HepG2 (cell line): ENCODE results near the gene DHRS13. TPM values are rescaled to one million over a fixed set of nuclear protein-coding genes. Genes with fewer than 3 reads are reported as not detected.

Experiments
- ATAC-seq: fragments of 200-7000 bp; cut with Tn5 transposase; 3 replicates; pipeline ENCODE4 v1.9.1; 2020; ENCODE audit warnings: mild to moderate bottlenecking, moderate library complexity
- BruUV-seq: library from RNA; stranded (reverse); fragments of 400-500 nt; replicated peaks from 2 replicates; lab custom pipeline; 2021; lab: Mats Ljungman, UMichigan
- CTCF ChIA-PET: fragments of 300-600 bp; formaldehyde crosslinking; extraction: SDS; loops from one replicate; lab custom pipeline; 2021; ENCODE audit warnings: low total read pairs, inconsistent platforms, low intra/inter-chr PET ratio; lab: Yijun Ruan, JAX
- POLR2A ChIA-PET: fragments of 350-600 bp; sonication (Branson Sonifier 250); formaldehyde crosslinking; loops from one replicate; lab custom pipeline; 2020; ENCODE audit warnings: antibody characterized with exemption, inconsistent platforms; lab: Yijun Ruan, JAX
- DNase-seq: peaks from one replicate; pipeline ENCODE4 v3.0.0-alpha.2; 2015; ENCODE audit warnings: low spot score
- FAIRE-seq: peaks from 3 replicates; lab custom pipeline; 2011; peaks lifted over from hg19 to GRCh38; lab: Jason Lieb, UNC
- H2AFZ ChIP-seq: one replicate; pipeline ENCODE4 v1.6.1; 2011; ENCODE audit warnings: low read length, inconsistent platforms
- H3K27ac ChIP-seq: fragments of 300-600 bp; 3 replicates; pipeline ENCODE4 v1.8.0; 2011; ENCODE audit warnings: mixed run types, mild to moderate bottlenecking, mixed read lengths, low read length, inconsistent platforms; ENCODE audit not compliant: insufficient read depth; ENCODE audit errors: extremely low read length
- H3K27me3 ChIP-seq, 2 experiments: fragments of 200-600 bp in 1 of 2; 2 replicates in 1 of 2; 3 replicates in 1 of 2; pipeline versions ENCODE4 v1.6.0 to v1.8.0; 2011; ENCODE audit warnings: low read length in 2 of 2, mild to moderate bottlenecking in 2 of 2, moderate library complexity in 2 of 2, inconsistent platforms in 1 of 2; ENCODE audit not compliant: insufficient read depth in 2 of 2, control insufficient read depth in 1 of 2
- H3K36me3 ChIP-seq, 2 experiments: fragments of 200-600 bp in 1 of 2; replicated peaks in 1 of 2; 2 replicates in 1 of 2; 3 replicates in 1 of 2; pipeline versions ENCODE4 v1.5.1 to v1.8.0; 2011; ENCODE audit warnings: low read length in 2 of 2, inconsistent platforms in 1 of 2; ENCODE audit not compliant: insufficient read depth in 2 of 2, control insufficient read depth in 1 of 2
- H3K4me1 ChIP-seq: 2 replicates; pipeline ENCODE4 v1.5.1; 2012; ENCODE audit warnings: low read length, inconsistent platforms; ENCODE audit not compliant: insufficient read depth
- H3K4me2 ChIP-seq: 2 replicates; pipeline ENCODE4 v1.6.0; 2011; ENCODE audit warnings: low read depth, low read length, inconsistent platforms
- H3K4me3 ChIP-seq, 3 experiments: fragments of 200-600 bp in 1 of 3; sonication (generic), shearing (Covaris generic) in 1 of 3; replicated peaks in 1 of 3; 2 replicates each; pipeline ENCODE4 v1.5.1; 2011 to 2016; ENCODE audit warnings: low read length in 3 of 3, inconsistent platforms in 2 of 3, low read depth in 2 of 3, mild to moderate bottlenecking in 2 of 3, control low read depth in 1 of 3, mixed read lengths in 1 of 3; ENCODE audit not compliant: insufficient read depth in 1 of 3
- H3K79me2 ChIP-seq: one replicate; pipeline ENCODE4 v1.6.1; 2011; ENCODE audit warnings: low read length, inconsistent platforms; ENCODE audit not compliant: insufficient read depth
- H3K9ac ChIP-seq: 2 replicates; pipeline ENCODE4 v1.6.0; 2011; ENCODE audit warnings: mild to moderate bottlenecking, low read depth, low read length, inconsistent platforms; ENCODE audit not compliant: insufficient read depth
- H3K9me3 ChIP-seq: 2 replicates; pipeline ENCODE4 v1.5.1; 2012; ENCODE audit warnings: mild to moderate bottlenecking, low read length
- H4K20me1 ChIP-seq: 2 replicates; pipeline ENCODE4 v1.6.0; 2011; ENCODE audit warnings: inconsistent platforms, mild to moderate bottlenecking, low read length, moderate library complexity; ENCODE audit not compliant: insufficient read depth
- BRCA1 ChIP-seq: sonication (generic); formaldehyde crosslinking; IDR thresholded peaks from 2 replicates; pipeline ENCODE4 v1.4.0; 2020; ENCODE audit warnings: missing genetic modification reagents
- CHCHD3 ChIP-seq: sonication (generic); formaldehyde crosslinking; IDR thresholded peaks from 2 replicates; pipeline ENCODE4 v1.8.0; 2022; ENCODE audit warnings: mild to moderate bottlenecking, missing genetic modification reagents, moderate library complexity
- ZNF615 ChIP-seq: sonication (generic); formaldehyde crosslinking; IDR thresholded peaks from 2 replicates; pipeline ENCODE4 v1.5.0; 2020; ENCODE audit warnings: mild to moderate bottlenecking, missing genetic modification reagents, borderline replicate concordance
- ZNF839 ChIP-seq: sonication (generic); formaldehyde crosslinking; IDR thresholded peaks from 2 replicates; pipeline ENCODE4 v1.4.0; 2020; ENCODE audit warnings: missing genetic modification reagents, mild to moderate bottlenecking, borderline replicate concordance
- ZNF879 ChIP-seq: sonication (generic); formaldehyde crosslinking; IDR thresholded peaks from 2 replicates; pipeline ENCODE4 v1.8.1; 2023; ENCODE audit warnings: missing genetic modification reagents
- whole genome bisulfite sequencing: methylation state at CpG from one replicate; pipeline ENCODE4 v1.1.6; 2017; ENCODE audit warnings: low lambda C conversion rate; 5-methylcytosine and 5-hydroxymethylcytosine counted together
- in situ Hi-C: cut with HindIII; loops from 2 replicates; pipeline ENCODE4 v1.10.0; 2017; ENCODE audit warnings: low pct_unique_long_range_greater_than_20kb; ENCODE audit not compliant: extremely low pct_ligation_motif_present
- intact Hi-C: fragments of 100-400 bp; cut with micrococcal nuclease; formaldehyde crosslinking; loops from one replicate; pipeline ENCODE4 v1.10.0; 2022; ENCODE audit not compliant: unreplicated experiment
- polyA plus RNA-seq, 8 experiments: library from polyadenylated mRNA; depleted of rRNA in 3 of 8; stranded (reverse) in 7 of 8; unstranded in 1 of 8; fragments of >200 nt; fragmentation: Illumina TruSeq in 4 of 8; extraction: Trizol in 4 of 8; gene quantifications; 2 replicates each; pipeline versions ENCODE4 v1.2.1 to v1.2.3, GENCODE V29; 2011 to 2016; ENCODE audit warnings: low read depth in 4 of 8, missing spikeins in 1 of 8, mixed read lengths in 1 of 8; ENCODE audit not compliant: insufficient read depth in 1 of 8
- total RNA-seq, 5 experiments: library from RNA; depleted of rRNA; stranded (reverse); fragments of >200 nt; fragmentation: Illumina TruSeq; extraction: Trizol; gene quantifications; 2 replicates each; pipeline ENCODE4 v1.2.3, GENCODE V29; 2016; ENCODE audit warnings: low read depth in 1 of 5

Gene DHRS13
- total and polyA plus RNA-seq, 2 of the 13 experiments (the other 11 are each of a cell fraction or from before 2014, with no cell fraction given) = 11.8 to 12.6 TPM

GRCh38 chr17:28896491-28896883 lies 6.4 kb downstream of the DHRS13 start:
- H3K4me3 ChIP-seq = peak overlapping the region; percentile 76 to 93 (median 89)
- no peak for ATAC-seq
- H4K20me1 ChIP-seq = no peaks in the 10 kb centered on the region; the same call in none of the 2 replicates
- H3K9me3 ChIP-seq = no peaks in the 10 kb centered on the region
- H3K79me2 ChIP-seq = peaks cover 23% of the 10 kb centered on the region
- DNase-seq = no peak
- ChIA-PET POLR2A (interaction anchor here (1.2 to 3.5 kb wide), 6 partner anchors 12 to 169 kb away, joined by 4 to 16 read pairs (median 5); partner anchors contain the start of genes NEK8 and PHF12), CTCF (no interaction called here)
- no TSS peak for BruUV-seq
- H3K27ac ChIP-seq = peak overlapping the region; percentile 84
- no peaks in the 10 kb centered on the region for H3K27me3 ChIP-seq
- intact Hi-C loops = loop anchor here (5.0 kb wide), 1 partner anchor 134 kb away; no protein-coding TSS in a partner anchor
- TF ChIP-seq ZNF879 (CRISPR knock-in tag) (0 out of 2 replicates have a peak, but pooled peaks have one; percentile 14), BRCA1 (0 out of 2 replicates have a peak, but pooled peaks have one; percentile 3), CHCHD3 (CRISPR knock-in tag) (no peak)
- H3K36me3 ChIP-seq = peaks cover 0 to 5% of the 10 kb centered on the region in 2 experiments; a peak in 2 of 5 replicates
- peak overlapping the region; percentile 83 for H3K9ac ChIP-seq
- H3K4me1 ChIP-seq = peaks cover 47% of the 10 kb centered on the region
- peak overlapping the region; percentile 90 for H3K4me2 ChIP-seq
- WGBS = 0% methylated on average over 5 of the region's 5 CpGs
- in situ Hi-C loops = loop anchor here (25.0 kb wide), 1 partner anchor 259 kb away; the partner anchor contains the start of gene BLTP2
- no peak overlapping the region for H2AFZ ChIP-seq
- no peak for FAIRE-seq

DNA sequence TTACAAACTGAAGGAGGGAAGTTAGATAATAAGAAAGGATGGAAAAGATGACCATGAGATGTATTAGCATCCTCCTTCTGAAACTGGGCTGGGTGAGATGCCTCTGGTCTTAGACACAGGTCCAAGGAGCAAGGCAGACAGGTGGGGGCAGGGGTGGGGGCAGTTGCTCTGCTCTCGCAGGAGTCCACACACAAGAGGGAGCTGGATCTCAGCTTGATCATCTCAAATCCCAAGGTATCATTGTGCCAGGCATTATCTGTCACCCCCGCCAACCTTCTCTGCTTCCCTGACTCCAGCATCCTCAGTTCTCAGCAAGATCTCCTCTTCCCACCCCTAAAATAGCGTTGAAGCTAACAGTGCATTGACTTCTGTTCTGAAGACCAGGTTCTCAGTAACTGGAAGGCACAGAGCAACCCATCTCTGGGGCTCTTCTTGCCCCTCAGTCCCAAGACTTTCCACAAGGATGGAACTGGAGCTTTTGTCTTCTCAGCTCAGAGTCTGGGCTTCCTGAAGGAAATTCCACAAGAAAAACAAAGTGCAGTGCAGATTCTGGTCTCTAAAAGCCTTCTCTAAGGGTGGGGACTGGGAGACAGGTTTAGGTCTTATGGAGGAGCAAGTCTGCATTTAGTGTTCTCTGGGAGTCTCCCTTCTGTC lies 7.0 kb downstream of the DHRS13 start:
- FAIRE-seq (peak; percentile 34), ATAC-seq (no peak), DNase-seq (no peak)
- ChIA-PET POLR2A (interaction anchor here (1.2 to 3.5 kb wide), 6 partner anchors 13 to 169 kb away, joined by 4 to 16 read pairs (median 5); partner anchors contain the start of genes NEK8 and PHF12), CTCF (no interaction called here)
- H3K9ac ChIP-seq = peak overlapping the region; percentile 83
- no peaks in the 10 kb centered on the region; the same call in none of the 2 replicates for H4K20me1 ChIP-seq
- H3K4me1 ChIP-seq = peaks cover 41% of the 10 kb centered on the region
- H2AFZ ChIP-seq = no peak overlapping the region
- H3K79me2 ChIP-seq = peaks cover 22% of the 10 kb centered on the region
- BruUV-seq = no TSS peak
- 40% methylated on average over 3 of the region's 3 CpGs for WGBS
- intact Hi-C loops (loop anchor here (5.0 kb wide), 1 partner anchor 134 kb away; no protein-coding TSS in a partner anchor), in situ Hi-C loops (loop anchor here (25.0 kb wide), 1 partner anchor 259 kb away; the partner anchor contains the start of gene BLTP2)
- peak overlapping the region; percentile 76 to 93 (median 89); a peak in 5 of 6 replicates for H3K4me3 ChIP-seq
- TF ChIP-seq ZNF615 (CRISPR knock-in tag) = no peak
- TF ChIP-seq ZNF879 (CRISPR knock-in tag) = 0 out of 2 replicates have a peak, but pooled peaks have one; percentile 3
- no peak for TF ChIP-seq ZNF839 (CRISPR knock-in tag)
- H3K27ac ChIP-seq = no peak overlapping the region
- no peaks in the 10 kb centered on the region for H3K9me3 ChIP-seq
- H3K4me2 ChIP-seq = peak overlapping the region; percentile 90
- H3K36me3 ChIP-seq = peaks cover 0 to 5% of the 10 kb centered on the region in 2 experiments; a peak in 2 of 5 replicates
- H3K27me3 ChIP-seq = no peaks in the 10 kb centered on the region
